A549 (cell line): Measurements from ENCODE around the gene INTS4. TPM values are rescaled to one million over a fixed set of nuclear protein-coding genes. Genes with fewer than 3 reads are reported as not detected.
"Not testable (repeated sequence)": the region's sequence is repeated elsewhere in the genome, so short reads cannot be mapped to it uniquely, and the experiment has no call there.

Experiments used
- ATAC-seq, 2 experiments: fragments of 200-7000 bp in 1 of 2; fragments of >200 bp in 1 of 2; cut with Nextera tagmentation in 1 of 2; cut with Tn5 transposase in 1 of 2; 3 replicates each; pipeline versions ENCODE4 v1.8.0 to v1.9.1; 2018 to 2020; ENCODE audit warnings: mild to moderate bottlenecking in 1 of 2, moderate library complexity in 1 of 2
- CTCF ChIA-PET: fragments of 300-600 bp; sonication (Branson Sonifier 250); formaldehyde crosslinking; extraction: SDS; loops from one replicate; lab custom pipeline; 2021; ENCODE audit warnings: antibody characterized with exemption, inconsistent platforms; lab: Yijun Ruan, JAX
- POLR2A ChIA-PET: fragments of 350-600 bp; formaldehyde crosslinking; extraction: SDS; loops from one replicate; lab custom pipeline; 2021; ENCODE audit warnings: antibody characterized with exemption, inconsistent platforms; lab: Yijun Ruan, JAX
- DNase-seq, 2 experiments: peaks; one replicate each; pipeline versions ENCODE4 v3.0.0 to v3.0.0-alpha.2; 2011 to 2016; ENCODE audit warnings: low read depth in 1 of 2, low spot score in 1 of 2
- FAIRE-seq: peaks from 2 replicates; lab custom pipeline; 2011; peaks lifted over from hg19 to GRCh38; lab: Jason Lieb, UNC
- H3K27ac ChIP-seq, 2 experiments: fragments of >200 bp; sonication (Bioruptor Twin); formaldehyde crosslinking; 3 replicates each; pipeline ENCODE4 v1.5.1; 2016 to 2017
- H3K4me1 ChIP-seq: fragments of >200 bp; sonication (Bioruptor Twin); formaldehyde crosslinking; 3 replicates; pipeline ENCODE4 v1.6.1; 2016
- H3K4me2 ChIP-seq: fragments of >200 bp; sonication (Bioruptor Twin); formaldehyde crosslinking; 3 replicates; pipeline ENCODE4 v1.6.1; 2016
- H3K4me3 ChIP-seq: fragments of >200 bp; sonication (Bioruptor Twin); formaldehyde crosslinking; 3 replicates; pipeline ENCODE4 v1.5.1; 2016
- H3K9me3 ChIP-seq: fragments of >200 bp; sonication (Bioruptor Twin); formaldehyde crosslinking; 3 replicates; pipeline ENCODE4 v1.6.1; 2016
- CTCF ChIP-seq: fragments of >200 bp; sonication (Bioruptor Twin); formaldehyde crosslinking; IDR thresholded peaks from 3 replicates; pipeline ENCODE4 v1.5.1; 2016
- EP300 ChIP-seq, 2 experiments: fragments of >200 bp; sonication (Bioruptor Twin); formaldehyde crosslinking; IDR thresholded peaks; 2 replicates in 1 of 2; 3 replicates in 1 of 2; pipeline ENCODE4 v1.6.1; 2016 to 2017
- FOSL2 ChIP-seq, 2 experiments: fragments of 450-650 bp in 1 of 2; fragments of >200 bp in 1 of 2; sonication (Bioruptor Twin) in 1 of 2; formaldehyde crosslinking; IDR thresholded peaks; 2 replicates each; pipeline versions ENCODE4 v1.5.0 to v1.6.1; 2016 to 2020; ENCODE audit warnings: mild to moderate bottlenecking in 1 of 2, moderate library complexity in 1 of 2
- HEYL ChIP-seq: fragments of 250-450 bp; sonication (Bioruptor Pico); IDR thresholded peaks from 2 replicates; pipeline ENCODE4 v1.8.0; 2021; ENCODE audit warnings: mild to moderate bottlenecking, moderate library complexity
- HOXB13 ChIP-seq: fragments of 250-450 bp; sonication (Bioruptor Pico); IDR thresholded peaks from 2 replicates; pipeline ENCODE4 v1.5.0; 2020; ENCODE audit warnings: low read depth, mild to moderate bottlenecking, moderate library complexity
- JUN ChIP-seq, 2 experiments: fragments of >200 bp; sonication (Bioruptor Twin); formaldehyde crosslinking; IDR thresholded peaks; 2 replicates in 1 of 2; 3 replicates in 1 of 2; pipeline ENCODE4 v1.6.1; 2016 to 2017
- MAFK ChIP-seq: fragments of 450-650 bp; IDR thresholded peaks from 2 replicates; pipeline ENCODE4 v1.6.1; 2014; ENCODE audit not compliant: partially characterized antibody
- MAZ ChIP-seq: fragments of 150-350 bp; IDR thresholded peaks from 2 replicates; pipeline ENCODE4 v1.6.1; 2014; ENCODE audit warnings: antibody characterized with exemption, low read depth, low read length, borderline replicate concordance
- MYC ChIP-seq: IDR thresholded peaks from 2 replicates; pipeline ENCODE4 v1.6.1; 2012; ENCODE audit warnings: mild to moderate bottlenecking, inconsistent platforms, low read length, improper control_type of control experiment, borderline replicate concordance
- POLR2A ChIP-seq: IDR thresholded peaks from 2 replicates; pipeline ENCODE4 v1.6.1; 2012; ENCODE audit warnings: mild to moderate bottlenecking, low read length
- RARB ChIP-seq: fragments of 250-450 bp; sonication (Bioruptor Pico); IDR thresholded peaks from 2 replicates; pipeline ENCODE4 v1.8.0; 2021; ENCODE audit warnings: mild to moderate bottlenecking, moderate library complexity
- RFX5 ChIP-seq: fragments of 450-650 bp; IDR thresholded peaks from 2 replicates; pipeline ENCODE4 v1.7.1; 2014; ENCODE audit warnings: antibody characterized with exemption, mild to moderate bottlenecking, moderate library complexity
- USF2 ChIP-seq: fragments of 450-650 bp; IDR thresholded peaks from 2 replicates; pipeline ENCODE4 v1.6.1; 2014; ENCODE audit warnings: antibody characterized with exemption
- ZC3H11A ChIP-seq: fragments of 450-650 bp; IDR thresholded peaks from 2 replicates; pipeline ENCODE4 v1.6.1; 2014; ENCODE audit warnings: antibody characterized with exemption, mild to moderate bottlenecking
- WGBS: methylation state at CpG from one replicate; pipeline ENCODE4 v1.1.6; 2017; ENCODE audit errors: missing lambda C conversion rate; 5-methylcytosine and 5-hydroxymethylcytosine counted together
- polyA plus RNA-seq, 4 experiments: library from polyadenylated mRNA; depleted of rRNA in 3 of 4; stranded (reverse); fragments of >200 nt; fragmentation: RNase III in 1 of 4; extraction: RNeasy Plus Mini Kit Qiagen cat#74134 plus additional on column Dnase treatment in 1 of 4; gene quantifications; 2 replicates in 3 of 4; 3 replicates in 1 of 4; pipeline ENCODE4 v1.2.3, GENCODE V29; 2011 to 2017

INTS4 gene
- polyA plus RNA-seq, 2 of the 4 experiments (the other 2 are of a cell fraction): 22.0 to 35.3 TPM

GRCh38 chr11:77930334-77931208 lies 63.9 kb downstream of the INTS4 start:
- POLR2A ChIA-PET, FAIRE-seq: not testable (repeated sequence)

GRCh38 chr11:77917713-77918112 lies 76.8 kb downstream of the INTS4 start:
- 80% methylated on average over 1 of the region's 2 CpGs for WGBS
- POLR2A ChIA-PET, H3K9me3 ChIP-seq, H3K4me3 ChIP-seq, FAIRE-seq, CTCF ChIA-PET, DNase-seq, ATAC-seq, H3K4me2 ChIP-seq, H3K27ac ChIP-seq: not testable (repeated sequence)
- H3K4me1 ChIP-seq: peaks cover 19% of the 10 kb centered on the region

More at GRCh38 chr11:77930334-77931208, 63.9 kb downstream of the INTS4 start:
- H3K4me3 ChIP-seq, CTCF ChIA-PET, H3K4me2 ChIP-seq, DNase-seq, H3K27ac ChIP-seq, H3K9me3 ChIP-seq, ATAC-seq, H3K4me1 ChIP-seq: not testable (repeated sequence)
- 95% methylated on average over 3 of the region's 3 CpGs for WGBS

- POLR2A ChIA-PET; CTCF ChIA-PET; FAIRE-seq; H3K9me3 ChIP-seq; H3K4me3 ChIP-seq; TF ChIP-seq FOSL2 (IDR thresholded peaks at IDR 0.05): not testable (repeated sequence)
- peak; percentile 35 for TF ChIP-seq FOSL2 (CRISPR knock-in tag; IDR thresholded peaks at IDR 0.05)
- TF ChIP-seq MAFK: peak; percentile 54
- ATAC-seq (peak; percentile 86 to 90), DNase-seq (peak; percentile 7 to 49)
- H3K4me2 ChIP-seq: peak overlapping the region; percentile 70
- peak overlapping the region in 1 of 2 experiments; percentile 60; a peak in 3 of 6 replicates for H3K27ac ChIP-seq
- H3K4me1 ChIP-seq: peaks cover 19% of the 10 kb centered on the region
- 24% methylated on average over 4 of the region's 4 CpGs for WGBS
Measured at GRCh38 chr11:77914307-77914791, 80.1 kb downstream of the INTS4 start.

GRCh38 chr11:77913608-77914306 lies 80.7 kb downstream of the INTS4 start:
- H3K4me3 ChIP-seq, CTCF ChIA-PET, FAIRE-seq, DNase-seq, H3K27ac ChIP-seq, H3K9me3 ChIP-seq, POLR2A ChIA-PET: not testable (repeated sequence)
- H3K4me1 ChIP-seq: peaks cover 19% of the 10 kb centered on the region
- ATAC-seq: peak; percentile 56 to 74; a peak in 5 of 6 replicates
- WGBS: 61% methylated on average over 3 of the region's 4 CpGs
- H3K4me2 ChIP-seq: peak overlapping the region; percentile 70

- H3K4me3 ChIP-seq, H3K4me2 ChIP-seq, POLR2A ChIA-PET, FAIRE-seq, DNase-seq, CTCF ChIA-PET, ATAC-seq, H3K27ac ChIP-seq, H3K9me3 ChIP-seq: not testable (repeated sequence)
- peaks cover 19% of the 10 kb centered on the region for H3K4me1 ChIP-seq
- 93% methylated on average over 6 of the region's 6 CpGs for WGBS
Measured at GRCh38 chr11:77910828-77911227, 83.6 kb downstream of the INTS4 start.

GRCh38 chr11:77909277-77909676 lies 85.2 kb downstream of the INTS4 start:
- no peak overlapping the region for H3K27ac ChIP-seq
- no peak overlapping the region for H3K4me2 ChIP-seq
- FAIRE-seq: no peak
- ATAC-seq: no peak
- POLR2A ChIA-PET: no interaction called here
- CTCF ChIA-PET: no interaction called here
- H3K4me1 ChIP-seq: peaks cover 7% of the 10 kb centered on the region
- no peak for TF ChIP-seq ZC3H11A
- no peak overlapping the region for H3K4me3 ChIP-seq
- DNase-seq: no peak
- 79% methylated on average over 2 of the region's 2 CpGs for WGBS
- H3K9me3 ChIP-seq: no peaks in the 10 kb centered on the region

GRCh38 chr11:77908835-77909234 lies 85.6 kb downstream of the INTS4 start:
- ATAC-seq (no peak), FAIRE-seq (no peak), DNase-seq (no peak)
- H3K27ac ChIP-seq: no peak overlapping the region
- no peak overlapping the region for H3K4me3 ChIP-seq
- WGBS: 90% methylated on average over 2 of the region's 2 CpGs
- no peak overlapping the region for H3K4me2 ChIP-seq
- ChIA-PET POLR2A (no interaction called here), CTCF (no interaction called here)
- peaks cover 3% of the 10 kb centered on the region for H3K4me1 ChIP-seq
- H3K9me3 ChIP-seq: no peaks in the 10 kb centered on the region
- TF ChIP-seq USF2: no peak
- no peak for TF ChIP-seq CTCF
- TF ChIP-seq RFX5: no peak
- TF ChIP-seq RARB (CRISPR knock-in tag): no peak
- TF ChIP-seq EP300 (IDR thresholded peaks at IDR 0.05): no peak
- TF ChIP-seq POLR2A: no peak
- no peak for TF ChIP-seq JUN (IDR thresholded peaks at IDR 0.05)
- no peak for TF ChIP-seq MAZ
- TF ChIP-seq HEYL: no peak
- TF ChIP-seq HOXB13 (CRISPR knock-in tag): no peak
- no peak for TF ChIP-seq MYC
